Measurements from ENCODE around the gene FAM114A2. TPM values are rescaled to one million over a fixed set of nuclear protein-coding genes. Genes with fewer than 3 reads are reported as not detected.
A peak's percentile ranks its signal among the peaks of the same experiment; 100 is the strongest.

Gene FAM114A2
- total RNA-seq, 1 donor from 2014 or later: 5.5 TPM

- no peak overlapping the region for H3K4me3 ChIP-seq (ENCODE audit: low read depth, low read length)
- no peak for DNase-seq (ENCODE audit: low read depth)
- TF ChIP-seq, protein P1, sequence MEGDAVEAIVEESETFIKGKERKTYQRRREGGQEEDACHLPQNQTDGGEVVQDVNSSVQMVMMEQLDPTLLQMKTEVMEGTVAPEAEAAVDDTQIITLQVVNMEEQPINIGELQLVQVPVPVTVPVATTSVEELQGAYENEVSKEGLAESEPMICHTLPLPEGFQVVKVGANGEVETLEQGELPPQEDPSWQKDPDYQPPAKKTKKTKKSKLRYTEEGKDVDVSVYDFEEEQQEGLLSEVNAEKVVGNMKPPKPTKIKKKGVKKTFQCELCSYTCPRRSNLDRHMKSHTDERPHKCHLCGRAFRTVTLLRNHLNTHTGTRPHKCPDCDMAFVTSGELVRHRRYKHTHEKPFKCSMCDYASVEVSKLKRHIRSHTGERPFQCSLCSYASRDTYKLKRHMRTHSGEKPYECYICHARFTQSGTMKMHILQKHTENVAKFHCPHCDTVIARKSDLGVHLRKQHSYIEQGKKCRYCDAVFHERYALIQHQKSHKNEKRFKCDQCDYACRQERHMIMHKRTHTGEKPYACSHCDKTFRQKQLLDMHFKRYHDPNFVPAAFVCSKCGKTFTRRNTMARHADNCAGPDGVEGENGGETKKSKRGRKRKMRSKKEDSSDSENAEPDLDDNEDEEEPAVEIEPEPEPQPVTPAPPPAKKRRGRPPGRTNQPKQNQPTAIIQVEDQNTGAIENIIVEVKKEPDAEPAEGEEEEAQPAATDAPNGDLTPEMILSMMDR (conservative IDR thresholded peaks at IDR 0.05; ENCODE audit: low read depth, low read length): no peak
These were observed 69.7 kb downstream of the FAM114A2 start for GRCh38 chr5:153968761-153969562.

DNA sequence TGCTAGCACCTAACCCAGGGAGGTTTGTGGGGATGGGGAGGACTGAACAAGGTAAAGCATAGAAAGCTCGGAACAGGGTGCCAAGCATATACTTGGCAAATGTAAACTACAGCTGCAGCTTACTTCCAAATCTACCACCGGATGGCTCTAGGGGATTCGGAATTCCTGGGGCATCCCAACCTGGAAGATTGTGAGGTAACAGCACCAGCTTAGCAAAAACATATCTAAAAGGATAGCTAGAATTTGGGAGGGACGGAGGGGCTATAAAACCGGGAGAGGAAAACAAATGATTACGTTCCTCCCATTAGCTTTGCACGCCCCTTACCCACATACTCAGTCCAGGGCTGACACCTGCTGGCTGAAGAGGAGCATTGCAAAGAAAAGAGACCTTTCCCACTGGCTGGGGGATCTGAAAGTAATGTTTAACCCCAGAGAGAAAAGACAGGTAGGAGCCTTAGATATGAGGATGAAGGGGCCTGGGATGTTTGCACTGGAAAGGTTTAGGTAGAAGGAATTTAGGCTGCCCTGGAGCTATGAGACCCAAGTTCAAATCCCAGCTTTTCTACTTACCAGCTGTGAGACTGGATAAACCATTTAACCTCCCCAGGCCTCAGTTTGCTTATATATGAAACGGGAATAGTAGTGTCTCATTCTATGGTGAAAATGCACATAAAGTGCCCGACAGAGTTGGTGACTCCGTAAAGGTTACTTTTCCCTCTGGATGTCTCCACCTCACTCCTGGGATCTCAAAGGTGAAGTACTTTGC, 73.6 kb downstream of the FAM114A2 start:
- no peak for DNase-seq (ENCODE audit: low read depth)
- TF ChIP-seq, protein P1 (conservative IDR thresholded peaks at IDR 0.05; ENCODE audit: low read depth, low read length): peak; percentile 99
- H3K4me3 ChIP-seq (ENCODE audit: low read depth, low read length): peak overlapping the region; percentile 27

DNA sequence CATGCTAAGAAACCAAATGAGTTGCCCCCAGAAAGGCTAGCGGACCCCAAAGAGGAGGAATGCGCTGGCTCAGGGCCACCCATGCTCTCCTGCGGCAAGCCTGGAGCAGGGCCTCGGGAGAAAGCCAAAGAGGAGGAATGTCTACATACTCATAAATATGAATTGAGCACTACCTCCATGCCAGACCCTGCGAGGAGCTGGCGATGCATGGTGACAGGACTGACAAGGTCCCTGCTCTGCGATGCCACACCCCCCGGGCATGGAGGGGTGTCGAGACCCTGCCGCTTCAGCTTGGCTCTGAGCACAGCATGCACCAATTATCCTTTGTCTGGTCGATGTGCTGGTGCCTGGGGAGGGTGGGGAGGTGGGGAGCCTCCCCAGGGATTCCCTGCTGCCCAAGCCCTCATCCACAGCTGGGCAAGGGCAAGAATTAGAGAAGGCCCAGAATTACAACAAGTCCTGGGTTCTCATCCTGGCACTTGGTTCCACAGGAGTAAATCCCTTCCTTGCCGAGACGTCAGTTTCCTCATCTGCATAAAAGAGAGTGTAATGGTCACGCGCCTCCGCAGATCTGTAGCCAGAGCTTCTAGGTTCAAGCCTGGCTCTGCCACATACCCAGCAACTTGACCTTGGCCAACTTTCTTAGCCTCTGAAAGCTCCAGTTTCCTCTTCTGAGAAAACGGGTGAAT, 74.4 kb downstream of the FAM114A2 start:
- DNase-seq (ENCODE audit: low read depth): no peak
- TF ChIP-seq, protein P1 (conservative IDR thresholded peaks at IDR 0.05; ENCODE audit: low read depth, low read length): no peak

GRCh38 chr5:153960269-153961215, 78.2 kb downstream of the FAM114A2 start:
- no peak for DNase-seq (ENCODE audit: low read depth)
- no peak overlapping the region for H3K4me3 ChIP-seq (ENCODE audit: low read depth, low read length)

More for the DNA sequence above, 74.4 kb downstream of the FAM114A2 start:
- no peak overlapping the region for H3K4me3 ChIP-seq (ENCODE audit: low read depth, low read length)

GRCh38 chr5:153959134-153959957, 79.4 kb downstream of the FAM114A2 start:
- TF ChIP-seq, protein P1 (conservative IDR thresholded peaks at IDR 0.05; ENCODE audit: low read depth, low read length): no peak
- DNase-seq (ENCODE audit: low read depth): peak; percentile 20
- no peak overlapping the region for H3K4me3 ChIP-seq (ENCODE audit: low read depth, low read length)

More at GRCh38 chr5:153960269-153961215, 78.2 kb downstream of the FAM114A2 start:
- TF ChIP-seq, protein P1 (conservative IDR thresholded peaks at IDR 0.05; ENCODE audit: low read depth, low read length): no peak

All from epithelial cell of proximal tubule (primary cell).